HS-5 (cell line): ENCODE results near the gene SMC6.

ENCODE experiments used
- DNase-seq: peaks from one replicate; pipeline ENCODE4 v3.0.0-alpha.2; 2012; ENCODE audit warnings: low read depth

SMC6 gene

GRCh38 chr2:17616405-17616804, 137.2 kb downstream of the SMC6 start:
- DNase-seq = no peak

DNA sequence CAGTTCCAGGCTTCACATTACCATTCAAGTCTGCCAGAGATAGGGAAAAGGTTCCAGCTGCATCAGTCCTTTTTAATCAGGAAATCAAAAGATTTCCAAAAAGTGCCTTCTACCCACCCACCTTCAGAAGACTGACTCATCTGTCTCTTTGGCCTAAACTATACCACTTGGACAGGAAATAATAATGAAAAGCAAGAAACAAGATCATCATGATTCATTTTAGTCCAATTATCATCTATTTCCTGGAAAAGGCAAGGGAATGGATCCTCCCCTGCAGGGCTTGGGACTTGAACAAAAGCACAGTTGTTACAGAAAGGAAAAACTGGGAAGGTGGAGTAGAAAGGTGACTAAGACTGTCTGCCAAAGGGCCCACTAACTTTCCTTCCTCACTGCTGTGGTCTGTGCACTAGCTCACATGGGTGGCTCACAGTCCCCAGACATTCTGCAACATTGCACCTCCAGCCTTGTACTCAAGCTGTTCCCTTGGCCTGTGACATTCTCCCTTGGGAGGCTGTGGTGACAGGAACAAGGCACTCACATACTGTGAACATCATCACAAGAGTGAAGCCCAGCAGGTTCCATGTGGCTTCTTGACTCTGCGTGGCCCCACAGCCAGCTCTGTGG, 137.8 kb downstream of the SMC6 start:
- peak; percentile 63 for DNase-seq

GRCh38 chr2:17615147-17615546, 138.5 kb downstream of the SMC6 start:
- DNase-seq = no peak

GRCh38 chr2:17614174-17614930, 139.3 kb downstream of the SMC6 start:
- no peak for DNase-seq
